DMS 273 (cell line): ENCODE measurements around the gene BCAS3.
"Not testable (repeated sequence)": the region's sequence is repeated elsewhere in the genome, so short reads cannot be mapped to it uniquely, and the experiment has no call there.

Experiments
- DNase-seq: peaks from one replicate; lab custom pipeline; 2025; ENCODE audit not compliant: unreplicated experiment; lab: John Stamatoyannopoulos, UW

The BCAS3 gene

DNA sequence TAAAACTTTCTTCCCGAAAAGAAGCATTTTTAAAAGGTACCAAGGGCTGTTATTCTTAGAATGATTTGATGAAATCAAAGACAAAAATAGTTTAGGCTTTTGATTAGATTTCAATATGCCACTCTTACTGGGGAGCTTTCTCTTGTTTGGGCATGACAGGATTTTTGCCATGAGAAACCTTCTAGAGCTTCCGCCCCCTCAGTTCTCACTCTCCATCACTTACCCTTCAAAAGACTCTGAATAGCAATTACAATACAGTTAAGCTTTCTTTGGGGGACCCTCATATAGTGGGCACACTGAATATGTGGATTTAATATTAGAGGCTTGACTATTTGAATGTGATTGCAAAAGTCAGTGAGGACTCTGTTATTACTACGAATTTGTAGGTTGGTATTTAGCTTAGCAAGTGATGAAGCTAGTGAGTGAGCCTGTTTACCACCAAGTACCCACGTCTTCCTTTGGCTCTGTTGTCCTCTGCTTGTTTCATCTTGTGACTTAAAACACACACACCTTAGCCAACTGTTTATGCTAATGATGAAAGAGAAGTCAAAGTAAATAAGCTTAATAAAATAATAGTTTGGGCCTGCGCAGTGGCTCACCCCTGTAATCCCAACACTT, 563.3 kb downstream of the BCAS3 start:
- DNase-seq: no peak

DNA sequence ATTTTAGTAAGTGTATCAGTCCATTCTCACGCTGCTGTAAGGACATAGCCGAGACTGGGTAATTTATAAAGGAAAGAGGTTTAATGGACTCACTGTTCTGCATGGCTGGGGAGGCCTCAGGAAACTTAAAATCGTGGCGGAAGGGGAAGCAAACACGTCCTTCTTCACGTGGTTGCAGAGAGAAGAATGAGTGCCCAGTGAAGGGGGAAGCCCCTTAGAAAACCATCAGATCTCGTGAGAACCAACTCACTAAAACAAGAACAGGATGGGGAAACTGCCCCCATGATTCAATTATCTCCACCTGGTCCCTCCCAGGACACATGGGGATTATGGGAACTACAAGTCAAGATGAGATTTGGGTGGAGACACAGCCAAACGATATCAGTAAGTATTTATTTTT, 567.3 kb downstream of the BCAS3 start:
- not testable (repeated sequence) for DNase-seq

DNA sequence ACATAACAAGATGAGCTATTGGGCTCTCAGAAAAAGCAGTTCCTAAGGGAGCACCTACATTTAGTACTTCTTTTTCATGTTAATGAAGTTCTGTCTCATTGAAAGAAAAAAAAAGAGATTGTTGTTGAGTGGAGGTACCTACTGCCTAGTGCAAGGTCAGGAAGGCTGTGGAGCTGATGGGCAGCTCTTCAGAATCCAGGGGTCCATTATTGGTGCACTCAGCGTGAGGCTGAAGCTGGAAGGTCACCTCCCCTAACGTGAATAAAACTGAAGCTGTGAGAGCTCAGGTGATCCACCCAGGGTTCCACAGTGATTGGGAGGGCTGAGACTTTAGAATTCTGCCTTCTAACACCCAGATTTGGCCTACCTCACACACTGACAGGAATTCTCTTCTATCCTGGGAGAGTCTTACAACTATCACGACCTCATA, 568.1 kb downstream of the BCAS3 start:
- no peak for DNase-seq

DNA sequence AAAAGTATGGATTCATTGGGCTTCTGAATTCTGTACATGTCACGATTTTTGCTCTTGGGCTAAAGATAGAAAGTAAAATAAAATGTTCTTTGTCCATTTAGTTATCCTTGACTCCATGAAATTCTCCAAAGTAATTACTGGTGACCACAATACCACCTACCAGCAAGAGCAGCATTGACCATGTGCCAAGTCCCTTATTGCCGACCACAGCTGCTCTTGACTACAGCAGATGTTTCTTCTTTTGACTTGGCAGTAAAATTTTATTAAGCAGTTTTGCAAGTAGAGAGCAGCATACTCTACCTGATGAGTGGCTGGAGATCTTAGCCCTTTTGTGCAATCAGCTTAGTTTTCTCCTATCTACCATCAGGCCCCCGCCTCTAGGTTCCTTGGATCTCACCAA, 569.8 kb downstream of the BCAS3 start:
- DNase-seq: peak; percentile 91

DNA sequence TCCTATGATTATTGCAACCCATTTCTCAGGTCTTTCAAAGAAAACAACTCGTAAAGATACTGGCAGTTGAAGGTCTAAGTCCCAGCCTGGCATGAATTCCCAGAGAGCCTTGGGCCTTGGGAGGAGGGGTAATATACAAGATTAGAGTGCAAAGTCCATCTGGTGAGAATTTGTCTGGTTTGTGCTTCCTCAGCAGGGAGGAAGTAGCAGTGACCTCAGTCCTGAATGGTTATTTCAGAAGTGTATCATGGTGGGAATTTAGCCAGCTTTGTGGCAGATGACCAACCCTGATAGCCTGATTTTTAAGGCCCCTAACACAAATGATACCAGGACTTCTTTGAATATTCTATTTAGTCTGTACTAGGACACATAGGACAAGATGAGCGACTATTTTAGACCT, 570.7 kb downstream of the BCAS3 start:
- DNase-seq: peak; percentile 58

DNA sequence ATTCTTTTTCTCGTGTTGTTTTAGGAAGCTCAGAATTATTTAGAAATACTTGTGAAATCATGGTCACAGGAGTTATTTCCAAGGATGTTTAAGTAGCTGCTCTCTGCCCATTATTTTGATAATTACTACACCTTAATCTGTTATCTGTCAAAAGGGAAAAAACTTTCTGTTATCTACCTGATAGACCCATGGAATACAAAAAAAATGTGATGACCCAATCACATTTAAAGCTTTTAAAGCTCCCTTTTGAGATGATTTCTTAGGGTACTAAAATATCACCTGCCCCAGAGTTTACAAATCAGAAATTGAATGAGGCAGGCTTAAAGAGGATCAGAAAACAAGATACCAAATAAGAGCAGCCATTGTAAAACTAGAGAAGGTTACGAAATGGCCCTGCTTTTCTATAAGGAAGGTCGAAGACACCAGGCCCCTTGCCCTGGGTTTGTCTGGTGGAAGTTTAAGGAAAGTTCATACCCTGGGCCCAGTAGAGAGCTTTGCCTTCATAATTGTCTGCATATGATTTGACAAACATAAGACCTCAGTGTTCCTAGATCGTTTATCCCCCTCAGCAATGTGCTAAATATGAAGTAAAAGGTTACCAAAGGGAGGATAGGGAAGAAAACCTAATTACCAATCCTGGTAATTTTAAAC, 572.1 kb downstream of the BCAS3 start:
- DNase-seq: no peak

DNA sequence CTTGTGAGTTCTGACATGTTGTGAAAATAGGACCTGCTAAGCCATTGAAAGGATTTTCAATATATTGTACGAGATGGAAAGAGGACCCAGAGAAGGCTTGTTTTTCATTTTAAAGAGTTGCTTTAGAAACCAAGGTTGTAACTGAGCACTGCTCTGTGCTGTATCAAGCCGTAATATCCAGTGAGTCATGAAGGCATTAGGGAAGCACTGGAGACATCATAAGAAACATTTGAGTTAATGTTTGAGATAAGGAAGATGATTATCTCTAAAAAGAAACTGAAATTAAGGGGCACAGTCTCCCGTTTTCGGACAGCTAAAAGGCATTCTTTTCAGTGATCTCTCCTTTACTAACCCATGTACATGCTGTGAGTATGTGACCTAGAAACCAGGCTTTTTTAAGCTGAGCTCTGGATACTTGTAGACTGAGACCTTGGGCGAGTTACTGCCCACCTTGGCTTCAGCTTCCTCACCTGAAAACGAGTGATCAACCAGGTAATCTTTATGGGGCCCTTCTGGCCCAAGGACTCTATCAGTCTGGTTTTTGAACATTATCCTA, 572.8 kb downstream of the BCAS3 start:
- DNase-seq: no peak

DNA sequence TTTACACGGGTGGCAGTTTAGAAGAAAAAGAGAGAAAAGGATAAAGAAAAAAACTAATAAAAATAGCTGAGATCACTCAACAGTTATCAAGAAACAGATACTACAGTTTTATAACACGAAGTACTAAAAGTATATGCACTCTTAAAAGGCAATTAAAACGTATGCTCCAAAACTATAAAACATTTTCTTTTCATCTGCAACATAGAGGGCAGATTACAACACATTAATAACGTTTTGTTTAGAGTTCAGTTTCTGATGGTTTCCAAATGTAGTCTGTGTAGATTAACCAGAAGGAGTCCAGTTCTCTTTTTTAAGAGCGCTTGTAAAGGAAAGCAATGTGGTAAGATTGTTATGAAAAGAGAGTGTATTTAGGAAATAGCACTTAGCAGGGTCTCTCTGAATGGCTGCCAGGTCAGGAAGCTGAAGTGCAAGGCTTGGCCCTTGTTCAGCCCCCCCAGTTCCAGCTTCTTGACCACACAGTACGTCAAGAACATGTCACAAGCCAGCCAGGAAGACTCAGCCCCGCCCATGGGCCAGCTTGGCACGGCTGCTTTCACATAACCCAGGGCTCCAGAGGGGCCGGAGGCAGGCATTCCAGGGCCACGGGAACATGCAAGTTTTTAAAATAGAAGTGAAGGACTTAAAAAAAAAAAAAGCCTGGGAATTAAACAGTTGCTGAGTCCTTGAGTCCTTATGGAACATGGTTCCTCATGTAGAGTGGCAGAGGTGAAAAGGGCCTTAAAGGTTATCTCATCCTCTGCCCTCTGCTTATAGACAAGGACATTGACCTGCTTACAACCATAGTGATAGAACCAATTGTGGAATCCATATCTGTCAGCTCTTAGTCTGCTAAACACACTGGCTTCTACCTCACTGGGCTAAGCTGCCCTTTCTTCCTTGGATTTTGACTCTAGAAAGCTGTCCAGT, 574.6 kb downstream of the BCAS3 start:
- no peak for DNase-seq

DNA sequence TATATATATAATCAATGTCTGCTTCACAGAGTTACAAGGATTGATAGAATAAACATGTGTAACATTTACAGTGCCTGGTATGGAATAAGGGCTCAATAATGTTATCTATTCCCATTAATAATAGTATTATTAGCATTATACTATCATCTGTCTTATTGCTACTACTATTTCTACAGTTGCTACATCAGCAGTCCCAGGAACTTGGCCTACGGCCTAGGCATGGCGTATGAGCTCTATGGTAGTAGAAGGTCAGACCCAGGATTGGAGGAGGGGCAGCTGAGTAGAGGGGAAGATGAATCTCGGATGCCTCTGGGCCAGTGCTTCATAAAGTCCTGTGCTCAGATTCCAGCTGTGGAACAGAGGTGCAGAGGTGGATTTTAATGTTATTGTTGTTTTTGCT, 575.7 kb downstream of the BCAS3 start:
- DNase-seq: no peak

DNA sequence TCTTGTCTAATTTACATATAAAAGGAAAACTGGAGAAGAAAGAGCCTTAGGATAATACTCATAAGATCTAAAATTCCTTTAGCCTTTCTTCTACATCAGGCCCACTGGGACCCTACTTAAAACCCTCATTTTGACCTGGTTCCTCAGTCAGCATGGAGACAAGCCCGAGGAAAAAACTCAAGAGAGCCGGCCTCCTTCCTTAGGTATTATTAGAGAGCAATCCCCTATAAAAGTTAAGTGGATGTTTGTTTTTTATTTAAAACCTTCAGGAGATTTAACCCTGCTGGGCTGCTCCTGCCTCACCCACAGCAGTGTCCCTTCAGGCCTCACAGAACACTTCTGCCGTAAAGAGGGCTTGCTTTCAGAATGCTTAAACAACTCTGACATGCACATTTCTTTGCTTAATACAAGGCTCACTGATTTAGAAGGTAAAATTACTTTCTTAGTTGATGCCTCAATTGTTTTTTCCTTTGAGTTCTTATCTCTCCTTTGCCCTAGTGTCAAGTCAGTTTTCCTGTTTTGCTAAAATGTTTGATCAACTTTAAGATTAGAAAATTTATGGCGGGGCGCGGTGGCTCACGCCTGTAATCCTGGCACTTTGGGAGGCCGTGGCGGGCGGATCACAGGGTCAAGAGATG, 576.4 kb downstream of the BCAS3 start:
- no peak for DNase-seq

DNA sequence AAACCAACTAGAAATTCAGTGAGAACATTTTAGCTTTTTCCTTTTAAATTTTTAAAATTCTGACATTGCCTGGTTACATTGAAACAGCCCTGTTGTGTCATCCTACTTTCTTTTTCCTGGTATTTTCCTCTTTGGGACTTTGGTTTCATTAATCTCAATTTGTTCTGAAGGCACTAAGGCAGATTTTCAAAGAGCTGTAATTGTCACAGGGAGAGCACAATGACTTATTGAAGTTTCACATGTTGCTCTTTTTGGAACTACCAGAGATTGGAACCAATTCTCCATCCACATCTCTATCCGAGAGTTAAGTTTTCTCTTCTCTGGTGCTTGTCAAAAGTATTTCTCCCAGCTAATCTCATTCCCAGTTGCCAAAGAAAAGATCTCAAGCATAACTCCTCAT, 577.3 kb downstream of the BCAS3 start:
- no peak for DNase-seq

DNA sequence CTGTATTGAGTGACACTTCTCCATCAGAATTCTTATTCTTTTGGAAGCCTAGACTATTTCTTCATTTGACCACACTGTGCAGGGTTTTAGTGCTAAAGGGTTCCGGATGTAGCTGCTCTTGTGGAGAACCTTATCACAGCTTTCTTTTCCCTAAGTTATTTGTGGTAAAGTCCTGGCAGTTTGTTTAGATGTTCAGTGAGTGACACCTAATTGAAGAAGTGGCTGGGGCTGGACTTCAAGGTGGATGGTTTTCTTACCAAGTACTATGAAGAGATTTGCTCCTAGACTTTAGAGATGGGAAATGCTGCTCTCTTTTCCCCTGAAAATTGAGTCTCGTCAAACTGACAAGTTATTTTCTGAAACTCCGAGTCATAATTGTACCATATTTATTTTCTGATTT, 578.0 kb downstream of the BCAS3 start:
- no peak for DNase-seq

DNA sequence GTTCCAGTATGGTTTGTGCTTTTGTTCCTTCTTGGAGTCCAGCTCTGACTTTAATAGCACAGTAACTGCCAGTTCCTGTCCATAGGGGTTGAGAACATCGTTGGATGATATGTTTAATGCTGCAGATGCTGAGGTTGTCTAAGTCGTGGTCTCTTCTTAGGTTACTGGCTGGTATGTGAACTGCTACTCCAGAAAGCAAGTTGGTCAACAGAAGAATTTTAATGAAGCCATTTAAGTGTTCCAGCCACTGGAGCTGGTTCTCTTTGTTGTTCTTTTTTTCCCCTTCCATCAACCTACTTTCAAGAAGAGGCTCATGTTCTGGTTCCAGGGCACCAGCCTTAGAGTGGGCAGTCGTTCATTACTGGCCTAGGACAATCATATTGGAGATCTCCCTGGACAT, 581.7 kb downstream of the BCAS3 start:
- DNase-seq: no peak

DNA sequence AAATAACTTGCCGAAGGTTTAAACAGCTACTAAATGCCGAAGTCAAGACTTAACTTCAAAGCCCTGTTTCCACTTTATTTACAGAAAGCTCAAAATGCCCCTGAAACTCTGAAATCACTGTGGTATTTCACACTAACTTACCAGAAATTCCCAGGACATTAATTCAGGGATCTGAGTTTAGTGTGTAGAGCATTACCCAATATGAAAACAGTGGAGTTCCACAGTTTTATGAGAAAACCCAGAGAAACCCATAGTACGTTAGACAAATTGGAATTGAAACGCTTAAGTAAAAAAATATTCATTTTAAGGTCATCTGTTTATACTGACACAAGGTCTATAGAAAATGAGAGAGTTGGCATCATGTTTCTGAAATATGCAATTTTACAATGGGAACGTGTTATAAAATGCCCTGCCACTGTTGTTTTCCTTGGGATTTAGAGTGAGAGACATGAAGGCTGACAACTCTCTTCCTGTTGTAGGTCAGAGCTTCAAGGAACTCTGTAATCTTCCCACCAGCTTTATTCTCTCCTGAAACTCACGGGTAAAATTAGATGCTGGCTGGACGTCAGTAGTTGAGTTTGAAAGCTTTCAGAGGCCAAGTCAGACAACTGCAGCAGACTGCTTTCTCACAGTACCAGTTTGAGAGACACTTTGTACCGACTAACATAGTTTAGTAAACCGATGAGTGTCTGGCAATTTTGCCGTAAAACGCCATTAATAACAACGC, 582.6 kb downstream of the BCAS3 start:
- DNase-seq: no peak

DNA sequence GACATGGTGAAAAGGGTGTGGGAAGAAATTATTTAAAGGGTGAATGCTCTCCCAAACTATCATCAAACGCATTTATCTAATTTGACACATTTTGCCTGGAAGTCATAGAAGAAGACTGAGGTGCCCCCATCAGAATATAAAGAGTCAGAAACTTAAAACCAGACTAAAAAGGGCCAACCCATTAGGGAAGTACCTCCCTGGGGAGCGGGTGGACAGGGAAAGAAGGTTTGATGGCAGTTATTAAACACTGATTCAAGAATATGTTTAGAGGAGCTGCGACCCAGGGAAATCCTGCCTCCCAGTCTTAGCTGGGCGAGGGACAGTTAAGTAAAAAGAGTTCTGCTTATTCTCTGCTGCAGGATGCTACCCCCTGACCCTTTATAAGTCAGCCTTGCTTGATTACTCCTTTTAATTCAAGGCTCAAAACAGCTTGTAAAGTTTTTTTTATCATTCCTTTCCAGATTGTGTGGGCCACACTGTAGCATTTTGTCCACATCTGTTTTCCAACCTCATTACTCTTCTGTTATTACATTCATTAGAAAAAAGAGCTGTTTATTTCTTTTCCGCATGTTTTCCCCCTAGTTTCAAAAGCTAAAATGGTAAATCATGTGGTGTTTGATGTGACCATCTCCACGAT, 583.5 kb downstream of the BCAS3 start:
- DNase-seq: peak; percentile 41

DNA sequence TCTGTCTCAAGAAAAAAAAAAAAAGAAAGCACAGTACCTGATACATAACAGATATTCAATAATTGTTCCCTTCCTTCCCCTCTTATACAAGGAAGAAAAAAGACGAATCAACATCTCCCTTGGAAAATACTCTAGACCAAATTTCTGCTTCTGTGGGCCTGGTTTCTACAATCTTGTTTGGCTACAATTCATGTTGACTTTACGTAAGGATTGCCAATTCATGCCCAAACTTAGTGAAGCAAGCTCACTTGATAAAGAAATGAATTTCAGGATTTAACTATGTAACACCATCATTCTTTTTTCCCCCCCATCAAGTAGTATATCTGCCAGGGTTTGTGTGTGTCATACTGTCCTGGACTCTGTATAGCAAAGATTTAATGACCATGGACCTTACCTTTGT, 587.7 kb downstream of the BCAS3 start:
- DNase-seq: no peak

DNA sequence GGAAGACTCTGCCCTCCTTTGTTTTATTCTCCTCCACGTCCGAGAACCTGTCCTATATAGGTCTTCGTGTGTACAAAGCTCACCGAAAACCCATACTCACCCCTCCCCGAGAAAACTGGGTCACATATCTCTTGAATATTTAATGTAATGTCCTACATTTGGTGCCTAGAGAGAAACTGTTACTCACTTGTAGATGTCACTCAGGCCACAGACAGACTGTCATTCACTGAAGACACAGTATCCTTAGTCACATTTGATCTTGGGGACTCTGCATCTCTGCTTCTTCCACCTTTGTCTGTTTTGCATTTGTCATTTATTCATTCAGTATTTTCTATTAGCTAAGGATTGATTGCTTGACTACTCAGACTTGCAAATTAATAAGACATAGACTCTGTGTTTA, 590.2 kb downstream of the BCAS3 start:
- no peak for DNase-seq

DNA sequence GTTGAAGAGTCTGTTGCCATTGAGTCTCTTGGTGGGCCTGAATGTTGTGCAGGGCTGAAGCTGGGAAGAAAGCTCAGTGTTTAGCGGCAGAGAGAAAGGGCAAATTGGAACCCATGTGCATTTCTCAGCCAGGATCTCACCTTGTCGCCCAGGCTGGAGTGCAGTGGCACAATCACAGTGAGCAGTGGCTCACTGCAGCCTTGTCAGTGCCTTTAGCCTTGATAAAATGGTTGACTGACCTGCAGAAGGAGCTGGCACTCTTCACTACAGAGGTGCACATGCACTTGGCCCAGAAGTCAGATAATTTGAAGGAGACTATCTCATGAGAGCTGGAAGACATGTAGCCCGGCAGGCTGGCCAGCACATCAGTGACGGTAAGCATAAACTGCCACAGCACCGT, 597.7 kb downstream of the BCAS3 start:
- DNase-seq: no peak

DNA sequence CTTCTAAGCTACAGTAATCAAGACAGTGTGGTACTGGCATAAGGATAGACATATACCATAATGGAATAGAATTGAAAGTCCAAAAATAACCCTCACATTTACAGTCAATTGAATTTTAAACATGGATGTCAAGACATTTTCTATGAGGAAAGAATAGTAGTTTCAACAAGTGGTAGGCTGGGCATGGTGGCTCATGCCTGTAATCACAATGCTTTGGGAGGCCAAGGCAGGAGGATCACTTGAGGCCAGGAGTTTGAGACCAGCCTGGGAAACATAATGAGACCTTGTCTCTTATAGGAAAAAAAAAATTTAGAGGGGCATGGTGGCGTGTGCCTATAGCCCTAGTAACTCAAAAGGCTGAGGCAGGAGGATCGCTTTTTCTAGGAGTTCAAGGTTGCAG, 599.2 kb downstream of the BCAS3 start:
- no peak for DNase-seq

DNA sequence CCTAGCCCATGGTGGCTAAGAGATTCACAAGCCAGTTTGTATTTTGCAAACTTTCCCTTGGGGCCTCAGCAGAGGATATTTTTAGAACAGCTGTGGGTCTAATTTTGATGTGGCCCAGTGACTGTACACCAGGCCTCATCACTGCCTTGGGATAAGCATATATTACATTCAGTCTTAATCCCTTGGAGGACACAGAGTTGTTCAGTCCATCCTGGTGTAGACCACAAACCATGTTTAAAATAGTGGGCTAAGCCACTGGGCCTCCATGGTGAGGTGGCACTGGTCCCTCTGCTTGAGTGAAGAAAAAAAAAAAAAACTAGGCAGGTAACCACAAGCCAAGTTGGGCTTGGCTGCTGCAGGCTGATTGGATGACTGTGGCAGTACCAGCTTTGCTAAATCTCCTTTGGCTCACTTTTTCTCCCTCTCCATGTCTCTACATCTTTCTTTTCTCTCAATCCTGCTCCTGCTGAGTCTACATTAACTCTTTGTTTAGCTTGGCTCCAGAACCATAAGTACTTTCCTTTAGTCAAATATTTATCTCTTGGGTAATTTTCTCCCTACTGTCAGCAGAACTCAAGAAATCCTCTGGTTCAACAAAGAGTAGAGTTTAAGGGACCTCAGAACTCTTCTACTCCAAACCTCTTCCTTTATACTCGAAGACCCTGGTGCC, 602.0 kb downstream of the BCAS3 start:
- DNase-seq: peak; percentile 10
